Activated naive CD4-positive, alpha-beta T cell treated with anti-CD3 and anti-CD28 coated beads, Interleukin-2, amount 50 U/mL, for 24 hours (primary cell): ENCODE results near the gene TUBAL3.
A peak's percentile ranks its signal among the peaks of the same experiment; 100 is the strongest.
"Not testable (repeated sequence)": the region's sequence is repeated elsewhere in the genome, so short reads cannot be mapped to it uniquely, and the experiment has no call there.

Experiments used
- H3K27ac Mint-ChIP-seq: one replicate; pipeline ENCODE4 v1.8.0; 2021; ENCODE audit warnings: mild to moderate bottlenecking, mixed read lengths
- H3K27me3 Mint-ChIP-seq: one replicate; pipeline ENCODE4 v1.8.0; 2021; ENCODE audit warnings: mixed read lengths
- H3K36me3 Mint-ChIP-seq: one replicate; pipeline ENCODE4 v1.8.0; 2021; ENCODE audit warnings: mixed read lengths
- H3K4me1 Mint-ChIP-seq: one replicate; pipeline ENCODE4 v1.8.0; 2021; ENCODE audit warnings: mixed read lengths
- H3K4me3 Mint-ChIP-seq: one replicate; pipeline ENCODE4 v1.8.0; 2021; ENCODE audit warnings: mild to moderate bottlenecking, mixed read lengths
- H3K9me3 Mint-ChIP-seq: one replicate; pipeline ENCODE4 v1.8.0; 2021; ENCODE audit warnings: mixed read lengths

TUBAL3 gene

GRCh38 chr10:5440206-5440605 is 35.6 kb upstream of the TUBAL3 start:
- Mint-ChIP-seq H3K36me3 (peaks cover 2% of the 10 kb centered on the region), H3K9me3 (no peaks in the 10 kb centered on the region), H3K27ac (no peak overlapping the region), H3K4me3 (no peak overlapping the region), H3K27me3 (no peaks in the 10 kb centered on the region), H3K4me1 (peaks cover 8% of the 10 kb centered on the region)

GRCh38 chr10:5435328-5435727 is 30.7 kb upstream of the TUBAL3 start:
- H3K36me3 Mint-ChIP-seq, result peaks cover 4% of the 10 kb centered on the region
- H3K9me3 Mint-ChIP-seq, result peaks cover 4% of the 10 kb centered on the region
- no peaks in the 10 kb centered on the region for H3K27me3 Mint-ChIP-seq
- peaks cover 12% of the 10 kb centered on the region for H3K4me1 Mint-ChIP-seq
- no peak overlapping the region for H3K4me3 Mint-ChIP-seq
- H3K27ac Mint-ChIP-seq, result no peak overlapping the region

- H3K4me1 Mint-ChIP-seq, result peaks cover 12% of the 10 kb centered on the region
- no peaks in the 10 kb centered on the region for H3K27me3 Mint-ChIP-seq
- peaks cover 4% of the 10 kb centered on the region for H3K9me3 Mint-ChIP-seq
- H3K27ac Mint-ChIP-seq, result no peak overlapping the region
- peaks cover 4% of the 10 kb centered on the region for H3K36me3 Mint-ChIP-seq
- H3K4me3 Mint-ChIP-seq, result no peak overlapping the region
Observed at GRCh38 chr10:5434017-5434753, 29.6 kb upstream of the TUBAL3 start.

GRCh38 chr10:5433182-5433581 is 28.6 kb upstream of the TUBAL3 start:
- no peak overlapping the region for H3K4me3 Mint-ChIP-seq

GRCh38 chr10:5428133-5428532 is 23.5 kb upstream of the TUBAL3 start:
- no peak overlapping the region for H3K27ac Mint-ChIP-seq
- H3K27me3 Mint-ChIP-seq, result no peaks in the 10 kb centered on the region
- H3K4me3 Mint-ChIP-seq, result no peak overlapping the region
- no peaks in the 10 kb centered on the region for H3K4me1 Mint-ChIP-seq
- H3K36me3 Mint-ChIP-seq, result peaks cover 4% of the 10 kb centered on the region
- H3K9me3 Mint-ChIP-seq, result peaks cover 4% of the 10 kb centered on the region

More at GRCh38 chr10:5433182-5433581, 28.6 kb upstream of the TUBAL3 start:
- Mint-ChIP-seq H3K9me3 (peaks cover 4% of the 10 kb centered on the region), H3K27ac (no peak overlapping the region), H3K27me3 (no peaks in the 10 kb centered on the region), H3K36me3 (peaks cover 4% of the 10 kb centered on the region), H3K4me1 (peaks cover 12% of the 10 kb centered on the region)

GRCh38 chr10:5424751-5425150 is 20.1 kb upstream of the TUBAL3 start:
- no peak overlapping the region for H3K4me3 Mint-ChIP-seq
- no peak overlapping the region for H3K27ac Mint-ChIP-seq
- peaks cover 3% of the 10 kb centered on the region for H3K4me1 Mint-ChIP-seq
- H3K9me3 Mint-ChIP-seq, result peaks cover 3% of the 10 kb centered on the region
- peaks cover 3% of the 10 kb centered on the region for H3K36me3 Mint-ChIP-seq
- H3K27me3 Mint-ChIP-seq, result no peaks in the 10 kb centered on the region

DNA sequence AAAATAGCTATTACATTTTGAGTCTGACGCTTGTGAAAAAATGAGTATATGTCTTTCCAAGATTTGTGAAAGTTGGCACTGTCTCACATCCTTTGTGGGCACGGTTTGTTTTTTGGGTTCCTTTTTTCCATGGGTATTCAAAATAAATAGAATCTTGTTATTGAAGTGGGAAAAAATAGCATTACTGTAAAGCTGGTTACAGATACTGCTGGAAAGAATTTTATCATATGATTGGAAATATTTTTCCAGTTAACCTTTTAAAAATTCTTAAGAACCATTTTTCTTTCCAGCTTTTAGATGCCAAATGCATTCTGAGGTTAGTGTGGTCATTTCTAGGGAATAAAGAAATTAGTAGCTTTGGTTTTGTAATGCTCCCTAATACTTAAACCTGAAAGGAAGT is 19.1 kb upstream of the TUBAL3 start:
- H3K4me1 Mint-ChIP-seq, result peaks cover 6% of the 10 kb centered on the region
- H3K4me3 Mint-ChIP-seq, result no peak overlapping the region
- H3K27me3 Mint-ChIP-seq, result no peaks in the 10 kb centered on the region
- H3K9me3 Mint-ChIP-seq, result peaks cover 13% of the 10 kb centered on the region
- H3K27ac Mint-ChIP-seq, result no peak overlapping the region
- H3K36me3 Mint-ChIP-seq, result peaks cover 11% of the 10 kb centered on the region

GRCh38 chr10:5419466-5420094 is 15.0 kb upstream of the TUBAL3 start:
- Mint-ChIP-seq H3K4me1 (peaks cover 6% of the 10 kb centered on the region), H3K36me3 (peaks cover 15% of the 10 kb centered on the region), H3K4me3 (no peak overlapping the region), H3K9me3 (peaks cover 23% of the 10 kb centered on the region), H3K27me3 (peaks cover 3% of the 10 kb centered on the region), H3K27ac (no peak overlapping the region)

GRCh38 chr10:5418584-5418983 is 14.0 kb upstream of the TUBAL3 start:
- Mint-ChIP-seq H3K4me1 (peaks cover 6% of the 10 kb centered on the region), H3K27me3 (peaks cover 3% of the 10 kb centered on the region), H3K9me3 (peaks cover 23% of the 10 kb centered on the region), H3K4me3 (no peak overlapping the region), H3K27ac (no peak overlapping the region), H3K36me3 (peaks cover 15% of the 10 kb centered on the region)

GRCh38 chr10:5416981-5417380 is 12.4 kb upstream of the TUBAL3 start:
- Mint-ChIP-seq H3K4me3 (no peak overlapping the region), H3K4me1 (peaks cover 9% of the 10 kb centered on the region), H3K27ac (no peak overlapping the region), H3K27me3 (peaks cover 5% of the 10 kb centered on the region), H3K9me3 (peaks cover 23% of the 10 kb centered on the region), H3K36me3 (peaks cover 15% of the 10 kb centered on the region)

- Mint-ChIP-seq H3K27ac (no peak overlapping the region), H3K9me3 (peaks cover 5% of the 10 kb centered on the region), H3K27me3 (peaks cover 15% of the 10 kb centered on the region), H3K4me1 (peaks cover 4% of the 10 kb centered on the region), H3K4me3 (no peak overlapping the region), H3K36me3 (peaks cover 3% of the 10 kb centered on the region)
Observed at GRCh38 chr10:5413012-5413938, 8.6 kb upstream of the TUBAL3 start.

GRCh38 chr10:5412277-5412941 is 7.8 kb upstream of the TUBAL3 start, which contains the start of gene NET1:
Gene NET1, plus strand, starts transcription at chr10:5412557. Its CDS starts 136 bp downstream, at chr10:5412693.
- Mint-ChIP-seq H3K27me3 (peaks cover 12% of the 10 kb centered on the region), H3K36me3 (peaks cover 2% of the 10 kb centered on the region), H3K4me1 (peaks cover 4% of the 10 kb centered on the region), H3K9me3 (no peaks in the 10 kb centered on the region), H3K4me3 (peak within 1 kb of the TSS; percentile 84), H3K27ac (no peak within 1 kb of the TSS)

- Mint-ChIP-seq H3K4me3 (peak overlapping the region; percentile 84), H3K9me3 (no peaks in the 10 kb centered on the region), H3K27me3 (peaks cover 12% of the 10 kb centered on the region), H3K27ac (no peak overlapping the region), H3K4me1 (peaks cover 4% of the 10 kb centered on the region), H3K36me3 (peaks cover 2% of the 10 kb centered on the region)
Observed at GRCh38 chr10:5411941-5412276, 7.3 kb upstream of the TUBAL3 start.

GRCh38 chr10:5410787-5411186 is 6.2 kb upstream of the TUBAL3 start:
- H3K4me3 Mint-ChIP-seq, H3K27ac Mint-ChIP-seq: not testable (repeated sequence)

DNA sequence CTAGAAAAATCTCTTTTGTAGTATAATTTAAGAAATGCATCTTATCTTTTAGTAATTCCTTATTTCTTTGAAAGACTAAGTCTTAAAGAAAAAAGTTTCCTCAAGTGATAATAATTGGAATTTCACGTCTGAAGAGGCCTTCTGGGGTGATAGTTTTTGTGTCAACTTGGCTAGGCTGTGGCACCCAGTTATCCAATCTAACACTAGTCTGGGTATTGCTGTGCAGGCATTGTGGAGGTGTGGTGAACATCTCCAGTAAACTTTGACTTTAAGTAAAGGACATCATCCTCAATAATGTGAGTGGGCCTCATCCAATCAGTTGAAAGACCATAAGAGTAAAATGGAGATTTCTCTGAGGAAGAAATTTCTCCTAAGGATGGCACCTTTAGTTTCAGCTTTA is 2.3 kb upstream of the TUBAL3 start:
- Mint-ChIP-seq H3K4me1 (peaks cover under 1% of the 10 kb centered on the region), H3K9me3 (no peaks in the 10 kb centered on the region), H3K27me3 (peaks cover 10% of the 10 kb centered on the region), H3K36me3 (peaks cover 2% of the 10 kb centered on the region), H3K27ac (no peak overlapping the region), H3K4me3 (no peak overlapping the region)

More at GRCh38 chr10:5410787-5411186, 6.2 kb upstream of the TUBAL3 start:
- not testable (repeated sequence) for H3K36me3 Mint-ChIP-seq, H3K4me1 Mint-ChIP-seq, H3K9me3 Mint-ChIP-seq
- peaks cover 12% of the 10 kb centered on the region for H3K27me3 Mint-ChIP-seq
